Muscle of leg (tissue), 11 donors: ENCODE data around the gene TMEM161A. TPM values are rescaled to one million over a fixed set of nuclear protein-coding genes. Genes with fewer than 3 reads are reported as not detected.

Source experiments
- DNase-seq: peaks from one replicate; pipeline ENCODE4 v3.0.0; 2013
- H3K27ac ChIP-seq: one replicate; pipeline ENCODE4 v1.5.1; 2013; ENCODE audit warnings: mild to moderate bottlenecking, low read length, control low read depth
- H3K27me3 ChIP-seq: one replicate; pipeline ENCODE4 v1.6.1; 2013; ENCODE audit warnings: low read length; ENCODE audit not compliant: control insufficient read depth, insufficient read depth
- H3K36me3 ChIP-seq: one replicate; pipeline ENCODE4 v1.6.1; 2013; ENCODE audit warnings: low read length; ENCODE audit not compliant: control insufficient read depth, insufficient read depth
- H3K4me1 ChIP-seq: one replicate; pipeline ENCODE4 v1.6.1; 2013; ENCODE audit warnings: low read length; ENCODE audit not compliant: control insufficient read depth, insufficient read depth
- H3K4me3 ChIP-seq: one replicate; pipeline ENCODE4 v1.5.1; 2013; ENCODE audit warnings: low read length, control low read depth
- H3K9me3 ChIP-seq: replicated peaks from 2 replicates; pipeline ENCODE4 v1.6.1; 2013; ENCODE audit warnings: low read depth, low read length; ENCODE audit not compliant: control insufficient read depth
- WGBS: methylation state at CpG from one replicate; pipeline ENCODE4 v1.1.5; 2013; ENCODE audit warnings: missing lambda C conversion rate; ENCODE audit not compliant: insufficient coverage; 5-methylcytosine and 5-hydroxymethylcytosine counted together
- polyA plus RNA-seq, 8 donors: library from polyadenylated mRNA; unstranded; fragments of 120-200 nt; gene quantifications; one replicate each; pipeline versions ENCODE4 v1.2.1 to v1.2.3, GENCODE V29; 2013; ENCODE audit warnings: inconsistent platforms in 1 of 8, low replicate concordance in 1 of 8; ENCODE audit not compliant: insufficient read length in 8 of 8, insufficient read depth in 1 of 8
- total RNA-seq: library from RNA; stranded (reverse); fragments of 120-200 nt; gene quantifications from one replicate; pipeline ENCODE4 v1.2.4, GENCODE V29; 2013

TMEM161A gene
- total and polyA plus RNA-seq, 9 donors = 18.5 to 36.4 (median 23.3) TPM

- H3K27me3 ChIP-seq = no peaks in the 10 kb centered on the region
- H3K36me3 ChIP-seq = peaks cover 27% of the 10 kb centered on the region
- peaks cover 14% of the 10 kb centered on the region for H3K4me1 ChIP-seq
- H3K27ac ChIP-seq = no peak overlapping the region
- no peak for DNase-seq
- H3K9me3 ChIP-seq = no peaks in the 10 kb centered on the region
- no peak overlapping the region for H3K4me3 ChIP-seq
- WGBS = 88% methylated on average over 5 of the region's 8 CpGs
Measured at GRCh38 chr19:19101540-19101939, 36.7 kb downstream of the TMEM161A start.

DNA sequence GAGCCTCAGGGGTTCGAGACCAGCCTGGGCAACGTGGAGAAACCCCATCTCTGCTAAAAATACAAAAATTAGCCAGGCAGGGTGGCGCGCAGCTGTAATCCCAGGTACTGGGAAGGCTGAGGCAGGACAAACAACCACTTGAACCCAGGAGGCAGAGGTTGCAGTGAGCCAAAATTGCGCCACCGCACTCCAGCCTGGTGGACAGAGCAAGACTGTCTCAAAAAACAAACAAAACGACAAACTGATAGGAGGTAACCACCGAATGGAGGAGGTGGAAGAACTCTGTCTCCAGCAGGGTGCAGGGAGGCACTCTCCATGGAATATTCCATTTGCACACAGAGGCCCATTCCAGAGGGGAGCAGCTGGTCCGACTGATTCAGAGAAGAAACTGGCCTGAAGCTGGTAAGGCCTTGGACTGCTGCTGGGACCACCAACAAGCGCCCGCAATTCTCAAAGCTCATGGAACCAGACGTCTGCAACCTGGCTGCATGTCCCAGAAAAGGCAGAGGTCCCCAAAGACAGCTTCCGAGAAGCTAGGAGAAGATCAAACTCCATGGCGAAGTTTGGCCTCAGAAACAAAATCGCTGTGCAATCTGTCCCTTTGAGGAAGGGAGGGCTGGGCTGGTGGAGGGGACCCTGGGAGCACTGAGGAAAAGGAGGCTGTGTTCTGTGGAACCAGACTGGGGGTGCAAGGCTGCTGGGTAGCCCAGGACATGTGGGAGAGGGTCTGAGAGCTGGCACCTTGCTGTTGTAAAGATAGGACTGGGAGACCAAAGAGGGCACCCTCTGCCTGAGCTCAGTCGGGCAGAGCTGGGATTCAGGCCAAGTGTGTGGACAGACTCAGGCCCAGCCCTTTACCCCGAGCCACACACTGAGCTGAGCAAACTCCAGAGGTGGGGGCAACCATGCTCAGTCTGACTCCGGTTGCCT lies 39.3 kb downstream of the TMEM161A start:
- no peak for DNase-seq
- H3K27me3 ChIP-seq = no peaks in the 10 kb centered on the region
- H3K27ac ChIP-seq = no peak overlapping the region
- WGBS = 84% methylated on average over 14 of the region's 18 CpGs
- H3K4me1 ChIP-seq = no peaks in the 10 kb centered on the region
- H3K9me3 ChIP-seq = no peaks in the 10 kb centered on the region
- H3K4me3 ChIP-seq = no peak overlapping the region
- peaks cover 27% of the 10 kb centered on the region for H3K36me3 ChIP-seq

GRCh38 chr19:19098084-19098702 lies 40.1 kb downstream of the TMEM161A start:
- Histone ChIP-seq H3K4me3 (no peak overlapping the region), H3K36me3 (peaks cover 27% of the 10 kb centered on the region), H3K9me3 (no peaks in the 10 kb centered on the region), H3K27me3 (no peaks in the 10 kb centered on the region), H3K4me1 (no peaks in the 10 kb centered on the region), H3K27ac (no peak overlapping the region)
- WGBS = 86% methylated on average over 8 of the region's 9 CpGs
- no peak for DNase-seq

DNA sequence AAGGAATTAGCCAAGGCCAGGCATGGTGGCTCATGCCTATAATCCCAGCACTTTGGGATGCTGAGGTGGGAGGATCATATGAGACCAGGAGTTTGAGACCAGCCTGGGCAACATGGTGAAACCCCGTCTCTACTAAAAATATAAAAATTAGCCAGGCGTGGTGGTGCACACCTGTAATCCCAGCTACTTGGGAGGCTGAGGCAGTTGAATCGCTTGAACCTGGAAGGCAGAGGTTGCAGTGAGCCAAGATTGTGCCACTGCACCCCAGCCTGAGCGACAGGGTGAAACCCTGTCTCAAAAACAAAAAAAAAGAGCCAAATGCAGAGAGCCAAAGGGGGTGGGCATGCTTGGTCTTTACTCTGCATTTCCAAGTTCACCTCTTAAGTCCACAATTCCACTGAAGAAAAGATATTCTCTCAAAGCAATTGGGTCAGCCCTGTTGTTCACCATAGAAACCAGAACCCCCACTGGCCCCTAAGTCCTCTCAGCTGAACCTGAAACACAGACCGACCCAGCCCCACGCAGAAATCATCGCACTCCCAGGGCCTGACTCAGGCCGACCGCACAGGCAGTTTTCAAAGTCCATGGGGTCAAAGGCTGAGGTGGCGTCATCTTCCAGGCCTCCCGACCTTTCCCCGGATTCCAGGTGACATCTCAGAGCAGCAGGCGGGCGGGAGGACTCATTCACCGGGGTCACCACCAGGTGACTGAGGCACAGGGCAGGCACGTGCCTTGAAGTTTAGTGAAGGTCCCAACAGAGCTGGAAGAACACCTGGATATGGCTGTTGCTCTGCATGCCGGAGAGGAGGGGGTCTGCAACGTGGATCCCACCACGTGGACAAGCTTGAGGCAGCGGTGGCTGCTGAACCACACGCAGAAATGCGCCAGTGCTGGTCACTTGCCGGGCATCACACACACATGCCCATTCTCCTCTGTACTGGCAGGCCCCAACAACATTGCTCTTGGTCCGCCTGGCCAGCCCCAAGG lies 41.3 kb downstream of the TMEM161A start:
- no peak for DNase-seq
- Histone ChIP-seq H3K27ac (no peak overlapping the region), H3K4me3 (no peak overlapping the region), H3K27me3 (no peaks in the 10 kb centered on the region), H3K9me3 (no peaks in the 10 kb centered on the region), H3K36me3 (peaks cover 27% of the 10 kb centered on the region), H3K4me1 (no peaks in the 10 kb centered on the region)
- 88% methylated on average over 21 of the region's 24 CpGs for WGBS

- DNase-seq = no peak
- Histone ChIP-seq H3K4me3 (no peak overlapping the region), H3K4me1 (no peaks in the 10 kb centered on the region), H3K27me3 (no peaks in the 10 kb centered on the region), H3K27ac (no peak overlapping the region), H3K9me3 (no peaks in the 10 kb centered on the region), H3K36me3 (peaks cover 24% of the 10 kb centered on the region)
- 83% methylated on average over 6 of the region's 11 CpGs for WGBS
Measured at GRCh38 chr19:19095691-19096090, 42.6 kb downstream of the TMEM161A start.

GRCh38 chr19:19094513-19094912 lies 43.8 kb downstream of the TMEM161A start:
- Histone ChIP-seq H3K4me3 (no peak overlapping the region), H3K27me3 (no peaks in the 10 kb centered on the region), H3K9me3 (no peaks in the 10 kb centered on the region), H3K4me1 (no peaks in the 10 kb centered on the region), H3K36me3 (peaks cover 21% of the 10 kb centered on the region), H3K27ac (no peak overlapping the region)
- 83% methylated on average over 5 of the region's 7 CpGs for WGBS
- no peak for DNase-seq

DNA sequence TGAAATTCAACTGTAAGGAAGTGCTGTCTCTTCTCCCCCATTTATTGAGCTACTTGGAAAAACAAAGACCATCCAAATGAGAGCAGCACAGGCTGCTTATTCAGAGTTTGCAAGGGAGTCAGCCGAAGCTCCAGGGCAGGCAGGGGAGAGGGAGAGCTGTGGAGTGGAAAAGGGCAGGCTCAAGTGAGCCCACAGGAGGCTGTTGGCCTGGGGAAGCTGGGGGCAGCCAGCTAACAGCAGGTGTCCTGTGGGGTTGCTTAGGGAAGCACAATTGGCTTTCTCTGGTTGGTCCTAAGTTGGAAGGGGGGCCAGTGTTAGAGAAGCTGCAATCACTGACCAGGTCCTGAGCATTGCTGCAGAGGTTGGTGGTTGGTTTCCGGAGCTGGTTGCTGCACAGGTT lies 50.6 kb downstream of the TMEM161A start:
- Histone ChIP-seq H3K4me1 (no peaks in the 10 kb centered on the region), H3K27me3 (no peaks in the 10 kb centered on the region), H3K36me3 (peaks cover 6% of the 10 kb centered on the region), H3K4me3 (no peak overlapping the region), H3K9me3 (no peaks in the 10 kb centered on the region), H3K27ac (no peak overlapping the region)
- DNase-seq = no peak
- 84% methylated on average over 2 of the region's 2 CpGs for WGBS

- H3K4me3 ChIP-seq = no peak overlapping the region
- no peaks in the 10 kb centered on the region for H3K27me3 ChIP-seq
- 82% methylated on average over 7 of the region's 10 CpGs for WGBS
- H3K27ac ChIP-seq = no peak overlapping the region
- peaks cover 3% of the 10 kb centered on the region for H3K36me3 ChIP-seq
- DNase-seq = no peak
- H3K4me1 ChIP-seq = no peaks in the 10 kb centered on the region
- H3K9me3 ChIP-seq = no peaks in the 10 kb centered on the region
Measured at GRCh38 chr19:19083413-19084178, 54.7 kb downstream of the TMEM161A start.

DNA sequence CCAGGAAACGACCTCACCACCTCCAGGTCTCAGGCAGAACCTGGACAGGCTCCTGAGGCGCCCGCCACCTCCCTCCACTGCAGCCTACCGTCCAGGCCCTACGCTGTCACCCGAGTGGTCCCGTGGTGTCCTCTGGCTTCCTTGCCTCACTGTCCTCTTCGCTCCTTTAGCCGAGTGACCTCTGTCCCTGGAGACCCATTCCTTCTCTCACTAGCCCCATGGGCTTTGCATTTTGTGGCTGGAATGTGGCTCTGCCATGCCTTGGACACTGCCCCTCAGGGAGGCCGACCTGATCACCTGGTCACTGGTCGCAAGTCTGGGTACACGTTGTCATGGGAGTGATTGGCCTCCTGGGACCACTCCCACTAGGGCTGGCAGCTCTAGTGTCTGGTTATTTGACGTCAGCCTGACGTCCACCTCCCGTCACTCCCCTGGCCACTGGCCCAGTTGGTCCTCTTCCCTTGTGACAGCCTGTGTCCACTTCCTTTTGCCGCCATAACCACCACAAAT lies 56.6 kb downstream of the TMEM161A start:
- H3K9me3 ChIP-seq = no peaks in the 10 kb centered on the region
- no peak overlapping the region for H3K27ac ChIP-seq
- DNase-seq = peak; percentile 42
- peaks cover 3% of the 10 kb centered on the region for H3K36me3 ChIP-seq
- no peaks in the 10 kb centered on the region for H3K27me3 ChIP-seq
- WGBS = 70% methylated on average over 14 of the region's 16 CpGs
- no peaks in the 10 kb centered on the region for H3K4me1 ChIP-seq
- no peak overlapping the region for H3K4me3 ChIP-seq
